GM19328 (cell line): ENCODE results near the gene XYLT1.

Source experiments
- ATAC-seq: cut with Tn5 transposase; IDR thresholded peaks from one replicate; pipeline ENCODE4 v1.9.1; 2021; ENCODE audit warnings: mild to moderate bottlenecking, moderate library complexity; ENCODE audit not compliant: unreplicated experiment

The XYLT1 gene

DNA sequence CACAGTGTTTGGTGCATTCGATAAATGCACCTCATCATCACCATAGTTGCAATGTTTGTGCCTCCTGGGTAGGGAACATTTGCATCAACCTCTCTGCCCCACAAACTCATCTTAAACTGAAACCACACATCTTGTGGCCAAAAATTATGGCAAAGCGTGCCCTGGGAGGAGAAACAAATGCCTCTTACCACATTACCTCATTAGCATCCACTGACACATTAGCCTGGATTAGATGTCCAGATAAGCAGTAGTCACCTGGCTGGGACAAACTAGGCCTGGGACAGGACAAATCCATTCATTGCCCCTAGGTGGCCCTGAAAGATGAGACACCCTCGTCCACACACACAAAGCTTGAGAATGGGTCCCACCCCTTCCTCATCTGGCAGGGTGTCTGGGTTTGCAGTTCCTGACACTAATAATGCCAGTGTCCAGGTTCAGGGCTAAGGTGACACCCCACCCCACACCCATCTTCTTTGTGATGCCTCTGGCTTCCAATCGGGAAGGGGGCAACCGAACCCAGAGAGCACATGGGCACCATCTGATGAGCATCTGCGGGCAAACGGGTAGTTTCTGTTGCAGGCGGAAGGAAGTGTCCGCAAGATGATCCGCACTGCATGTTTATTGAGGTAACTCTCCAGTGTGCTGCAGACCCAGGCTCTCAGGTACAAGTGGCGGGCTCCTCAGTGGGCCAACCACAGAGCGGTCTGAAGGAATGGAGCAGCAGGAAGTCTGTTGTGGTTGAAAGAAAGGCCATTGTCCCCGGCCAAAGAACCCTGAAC is 8.6 kb downstream of the XYLT1 start:
- ATAC-seq, result no peak

DNA sequence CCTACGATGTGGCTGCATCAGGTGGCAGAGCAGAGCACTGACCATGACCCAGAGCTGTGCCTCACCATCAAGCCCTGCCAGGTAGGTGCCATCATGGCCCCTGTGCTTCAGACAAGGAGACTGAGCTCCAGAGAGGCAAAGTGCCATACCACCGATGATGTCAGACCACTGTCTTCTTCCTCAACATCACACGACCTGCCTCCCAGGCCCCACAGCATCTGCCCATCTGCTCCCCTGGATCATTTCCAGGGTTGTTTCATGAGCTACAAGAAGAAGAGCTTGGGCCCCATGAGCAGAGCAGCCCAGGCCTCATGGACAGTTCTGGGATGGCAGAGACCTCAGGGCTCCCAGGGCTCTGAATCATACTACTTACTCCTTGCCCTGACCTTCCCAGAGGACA is 9.9 kb downstream of the XYLT1 start:
- no peak for ATAC-seq

DNA sequence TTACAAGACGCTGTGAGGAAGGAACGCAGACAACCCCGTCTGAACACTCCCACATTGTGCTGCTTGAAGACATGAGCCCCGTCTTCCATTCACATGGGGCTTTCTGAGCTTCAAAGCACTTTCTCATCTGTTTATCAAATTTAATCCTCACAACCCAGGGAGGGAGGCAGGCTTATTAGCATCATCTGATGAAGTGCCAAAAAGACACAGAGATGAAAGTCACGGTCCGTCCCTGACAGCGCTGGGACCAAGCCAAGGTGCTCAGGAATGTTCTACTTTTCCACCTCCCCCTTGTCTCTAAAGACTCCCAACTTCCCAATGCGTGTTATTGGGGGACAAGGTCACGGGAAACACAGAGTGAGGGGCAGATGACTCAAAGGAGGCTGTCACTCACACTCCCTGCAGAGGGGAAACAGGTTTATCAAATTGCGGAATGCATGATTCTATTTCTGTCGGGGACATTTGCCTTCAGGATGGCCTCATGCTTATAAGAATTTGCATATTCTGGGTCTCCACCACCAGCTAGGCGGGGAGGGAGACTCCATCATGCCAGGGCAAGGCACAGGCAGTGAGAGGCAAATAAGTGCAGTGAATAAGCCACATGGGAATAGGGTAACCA is 10.7 kb downstream of the XYLT1 start:
- ATAC-seq, result no peak

DNA sequence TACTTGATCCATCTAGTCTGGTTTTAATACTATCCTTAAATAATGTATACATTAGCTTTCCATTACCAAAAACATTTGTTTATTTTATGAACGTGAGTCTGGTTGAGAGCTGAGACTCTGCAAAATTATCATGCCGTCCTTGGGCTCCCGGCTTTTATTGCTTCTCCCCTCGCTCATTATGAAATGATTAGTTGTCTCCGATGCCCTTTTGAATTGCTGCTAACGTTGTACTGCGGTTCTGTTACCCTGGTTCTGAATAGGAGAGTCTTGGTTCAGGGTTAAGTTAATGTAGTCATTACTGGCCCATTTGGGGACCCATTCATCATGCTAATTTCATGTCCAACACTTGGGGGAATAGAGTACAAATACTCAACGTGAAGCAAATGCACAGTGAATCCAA is 12.8 kb downstream of the XYLT1 start:
- ATAC-seq, result no peak

DNA sequence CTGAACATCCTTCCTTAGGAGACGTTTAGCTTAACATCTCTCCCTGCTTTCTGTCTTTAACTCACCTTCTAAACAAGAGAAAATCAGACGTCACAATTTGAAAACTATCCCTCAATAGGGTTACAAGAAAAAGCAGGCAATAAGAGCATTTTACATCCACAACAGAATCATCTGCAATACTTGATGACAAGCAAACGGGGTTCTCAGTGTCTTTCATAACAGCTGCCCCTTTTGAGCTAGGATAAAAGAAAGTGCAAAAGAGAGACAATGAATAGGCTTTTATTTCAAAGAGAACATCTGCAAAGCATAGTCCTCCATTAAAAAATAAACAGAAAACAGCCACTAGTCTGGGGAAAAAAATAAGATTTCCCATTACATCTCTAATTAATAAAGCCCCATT is 13.2 kb downstream of the XYLT1 start:
- no peak for ATAC-seq

DNA sequence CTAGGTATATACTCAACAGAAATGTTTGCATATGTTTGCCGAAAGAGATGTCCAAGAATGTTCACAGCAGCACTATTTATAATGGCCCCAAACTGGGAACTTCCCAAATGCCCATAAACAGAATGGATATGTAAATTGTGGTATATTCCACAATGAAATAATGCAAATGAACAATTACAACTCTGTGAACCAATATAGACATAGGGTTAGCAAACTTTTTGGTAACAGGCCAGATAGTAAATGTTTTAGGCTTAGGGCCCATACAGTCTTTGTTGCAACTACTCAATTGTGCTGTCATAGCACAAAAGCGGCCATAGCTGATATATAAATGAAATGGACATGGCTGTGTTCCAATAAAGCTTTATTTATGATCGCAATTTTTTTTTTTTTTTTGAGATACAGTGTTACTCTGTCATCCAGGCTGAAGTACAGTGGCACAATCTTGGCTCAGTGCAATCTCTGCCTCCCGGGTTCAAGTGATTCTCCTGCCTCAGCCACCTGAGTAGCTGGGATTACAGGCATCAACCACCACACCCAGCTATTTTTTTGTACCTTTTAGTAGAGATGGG is 16.5 kb downstream of the XYLT1 start:
- no peak for ATAC-seq

DNA sequence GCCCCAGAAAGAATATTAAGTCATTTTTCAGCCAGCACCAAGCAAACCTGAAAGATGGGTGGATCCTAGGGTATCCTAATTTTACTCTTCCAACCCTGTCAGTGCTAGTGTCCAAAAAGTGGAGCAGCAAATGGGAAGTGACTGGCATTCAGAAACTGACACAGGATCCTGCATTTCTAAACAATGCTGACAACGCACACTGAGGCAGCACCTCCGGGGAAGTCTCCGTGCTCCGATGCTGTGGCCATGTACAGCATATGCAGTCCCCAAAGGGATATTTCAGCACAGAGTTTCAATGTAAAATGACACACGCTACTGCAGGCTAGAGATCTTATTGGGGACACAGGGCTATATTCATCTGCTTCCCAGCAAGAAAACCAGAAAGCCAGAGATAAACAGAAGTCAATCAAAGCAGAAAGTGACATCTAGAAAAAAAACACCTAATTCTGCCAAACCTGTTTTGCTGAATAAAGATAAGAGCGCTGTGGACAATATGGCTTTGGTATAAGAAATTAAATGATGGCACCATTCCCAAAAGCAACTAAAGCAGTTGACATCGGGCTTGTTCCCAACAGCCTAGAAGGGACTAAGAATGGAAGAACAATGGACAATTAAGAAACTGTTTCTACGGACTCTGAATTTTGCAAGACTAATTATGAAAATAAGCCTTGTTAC is 17.3 kb downstream of the XYLT1 start:
- ATAC-seq, result no peak

DNA sequence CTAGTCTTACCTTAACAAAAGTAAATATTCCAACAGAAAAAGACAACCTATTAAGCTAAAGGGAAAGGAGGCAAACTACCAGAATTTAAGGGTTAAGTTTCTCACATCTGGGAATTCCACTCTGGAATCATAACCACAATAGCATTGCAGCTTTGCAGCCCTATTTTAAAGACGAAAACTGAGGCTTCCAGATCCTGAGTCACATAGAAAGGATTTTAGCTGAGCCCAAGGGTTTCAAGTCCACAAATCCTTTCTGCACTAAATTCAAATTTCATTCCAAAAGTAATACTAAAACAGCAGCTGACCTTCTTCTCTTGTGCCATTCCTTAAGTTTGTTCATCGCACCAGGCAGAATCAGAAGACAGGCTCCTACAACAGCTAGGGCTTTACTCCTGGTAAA is 17.8 kb downstream of the XYLT1 start:
- ATAC-seq, result no peak

DNA sequence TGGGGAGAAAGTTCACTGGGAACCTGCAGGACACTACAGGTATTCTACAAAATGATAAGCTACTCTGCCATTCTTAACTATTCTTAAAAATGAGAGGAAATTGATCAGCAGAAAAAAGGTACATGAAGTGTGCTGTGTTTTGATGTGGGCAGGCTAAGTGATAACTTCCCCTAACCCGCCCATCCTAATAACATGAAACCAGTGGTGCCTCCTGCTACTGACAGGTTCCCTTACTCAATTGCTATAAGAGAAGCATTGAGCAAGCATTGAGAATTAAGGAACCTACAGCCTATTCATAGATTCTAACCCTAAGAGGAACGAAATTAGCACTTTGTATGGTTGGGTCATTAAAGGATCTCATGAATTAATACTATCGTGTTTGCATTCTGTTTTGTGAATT is 18.9 kb downstream of the XYLT1 start:
- no peak for ATAC-seq

DNA sequence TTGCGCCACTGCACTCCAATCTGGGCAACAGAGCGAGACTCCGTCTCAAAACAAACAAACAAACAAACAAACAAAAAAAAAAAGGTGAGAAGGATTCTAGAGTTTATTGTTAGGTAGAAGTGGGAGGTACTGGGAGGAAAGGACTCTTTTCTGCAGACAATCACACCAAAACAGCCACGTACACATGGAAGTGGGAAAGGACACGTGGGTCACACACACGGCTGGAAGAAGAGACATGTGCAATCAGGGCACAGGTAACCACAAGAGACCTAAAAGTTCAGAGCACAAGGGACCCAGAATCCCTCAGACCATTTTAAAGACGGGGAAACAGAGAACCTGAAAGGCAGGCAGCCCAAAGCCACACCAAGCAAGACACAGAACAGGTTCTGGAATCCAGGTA is 20.5 kb downstream of the XYLT1 start:
- no peak for ATAC-seq

DNA sequence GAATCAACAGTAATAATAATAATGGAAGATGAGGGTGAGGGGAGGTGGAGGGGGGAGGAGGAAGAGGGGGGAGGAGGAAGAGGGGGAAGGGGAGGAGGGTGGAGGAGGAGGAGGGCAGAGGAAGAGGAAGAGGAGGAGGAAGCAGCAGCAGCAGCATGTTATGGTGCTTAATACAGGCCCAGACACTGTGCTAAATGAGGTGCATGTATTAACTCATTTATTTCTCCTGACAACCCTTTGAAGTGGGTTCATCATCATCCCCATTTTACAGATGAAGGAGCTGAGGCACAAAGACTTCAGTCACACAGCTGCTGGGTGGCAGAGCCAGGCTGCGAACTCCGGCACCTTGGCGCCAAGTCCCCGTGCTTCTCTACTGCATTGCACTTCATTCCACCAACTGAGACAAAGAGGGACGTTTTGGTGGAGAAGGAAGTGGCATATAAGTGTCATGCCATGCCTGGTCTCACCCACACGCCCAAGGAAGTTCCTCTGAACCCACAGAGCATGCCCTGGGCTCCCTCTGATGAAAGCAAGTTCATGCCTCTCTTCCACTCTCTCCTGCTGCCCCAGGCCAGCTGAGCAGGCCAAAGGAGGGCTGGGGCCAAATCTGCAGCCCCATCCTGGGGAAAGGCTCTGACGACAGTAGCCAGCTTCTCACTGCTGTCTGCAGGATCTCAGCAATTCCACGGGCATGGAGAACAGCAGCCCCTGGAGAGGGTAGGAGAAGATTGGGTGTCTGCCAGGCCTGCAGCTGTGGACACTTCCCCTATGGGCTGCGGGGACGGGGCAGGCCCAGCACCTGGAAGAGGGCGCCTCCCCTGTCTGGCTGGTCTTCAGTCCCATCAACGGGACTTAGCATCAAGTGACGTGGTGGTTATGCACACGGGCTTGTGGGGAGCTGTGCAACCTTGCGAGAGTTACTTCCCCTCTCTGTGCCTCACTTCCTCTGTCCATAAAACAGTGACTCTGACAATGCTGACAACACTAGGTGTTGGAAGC is 21.8 kb downstream of the XYLT1 start:
- peak; percentile 64 for ATAC-seq

DNA sequence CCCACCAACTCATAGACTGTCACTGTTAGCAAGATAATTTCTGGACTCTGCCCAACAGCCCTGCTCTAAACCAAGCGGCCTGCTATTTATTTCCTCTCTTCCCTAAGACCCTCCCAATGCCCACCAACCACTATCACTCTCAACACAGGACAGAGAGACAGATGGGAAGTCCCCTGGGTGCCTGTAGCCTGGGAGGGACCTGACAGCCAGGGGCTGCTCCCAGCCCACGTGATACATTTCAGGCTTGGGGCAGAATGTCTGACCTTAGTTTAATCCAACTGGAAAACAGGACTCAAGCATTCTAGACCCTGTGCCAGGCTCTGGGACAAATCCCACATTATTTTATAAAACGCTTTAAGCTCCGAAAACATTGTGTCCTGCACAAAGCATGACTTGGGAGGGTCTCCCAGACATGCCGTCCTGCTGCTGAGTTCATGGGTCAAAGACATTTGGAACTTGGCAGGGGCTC is 23.6 kb downstream of the XYLT1 start:
- ATAC-seq, result no peak

DNA sequence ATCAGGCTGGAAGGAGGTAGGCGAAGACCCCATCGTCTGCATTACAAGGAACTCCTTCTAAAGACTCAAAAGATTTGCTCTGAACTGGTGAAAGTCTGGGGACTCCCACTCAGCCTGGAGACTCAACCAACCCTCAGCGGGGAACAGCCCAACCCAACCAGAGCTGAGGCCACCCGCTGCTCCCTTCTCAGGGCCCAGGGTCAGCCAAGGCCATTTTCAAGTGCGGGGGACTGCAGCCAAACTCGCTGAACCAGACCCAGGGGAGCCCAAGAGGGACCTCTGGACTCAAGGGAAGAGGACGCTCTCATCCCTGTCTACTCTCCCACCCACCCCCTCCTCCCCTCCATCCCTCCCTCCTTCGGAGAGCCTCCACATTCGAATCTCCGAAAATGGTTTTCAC is 24.1 kb downstream of the XYLT1 start:
- no peak for ATAC-seq

DNA sequence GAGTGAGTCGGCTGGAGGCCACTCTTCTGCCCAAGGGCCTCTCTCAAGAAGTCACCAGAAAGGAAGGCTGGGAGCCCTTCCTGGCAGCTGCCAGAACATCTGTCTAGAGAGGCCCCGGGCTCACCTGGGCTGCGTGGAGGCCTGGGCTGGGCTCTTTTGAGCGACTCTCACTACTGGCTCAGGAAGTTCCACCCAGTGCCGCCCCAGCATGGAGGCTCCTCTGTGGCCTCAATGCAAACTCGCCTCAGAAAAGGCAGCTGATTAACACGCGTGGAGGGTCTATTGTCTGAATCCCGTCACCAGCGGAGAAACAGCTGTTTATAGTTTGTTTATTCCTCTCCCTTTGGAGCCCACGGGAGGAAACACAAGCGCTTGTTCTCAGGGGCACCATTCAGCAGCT is 25.3 kb downstream of the XYLT1 start:
- ATAC-seq, result no peak

DNA sequence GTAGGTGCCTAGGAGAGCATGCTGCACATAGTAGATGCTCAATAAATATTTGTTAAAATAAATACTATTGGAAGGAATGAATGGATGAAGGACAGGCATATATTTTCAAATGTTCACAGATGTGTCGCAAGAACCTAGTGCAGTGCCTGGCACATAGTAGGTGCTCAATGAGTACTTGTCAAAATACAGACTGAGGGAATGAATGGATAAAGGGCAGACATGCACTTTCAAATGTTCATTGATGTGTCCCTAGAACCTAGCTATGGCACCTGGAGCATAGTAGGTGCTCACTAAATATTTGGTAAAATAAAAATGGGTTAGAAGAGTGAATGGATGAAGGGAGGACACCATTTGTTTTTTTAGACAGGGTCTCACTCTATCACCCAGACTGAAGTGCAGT is 26.1 kb downstream of the XYLT1 start:
- ATAC-seq, result no peak

DNA sequence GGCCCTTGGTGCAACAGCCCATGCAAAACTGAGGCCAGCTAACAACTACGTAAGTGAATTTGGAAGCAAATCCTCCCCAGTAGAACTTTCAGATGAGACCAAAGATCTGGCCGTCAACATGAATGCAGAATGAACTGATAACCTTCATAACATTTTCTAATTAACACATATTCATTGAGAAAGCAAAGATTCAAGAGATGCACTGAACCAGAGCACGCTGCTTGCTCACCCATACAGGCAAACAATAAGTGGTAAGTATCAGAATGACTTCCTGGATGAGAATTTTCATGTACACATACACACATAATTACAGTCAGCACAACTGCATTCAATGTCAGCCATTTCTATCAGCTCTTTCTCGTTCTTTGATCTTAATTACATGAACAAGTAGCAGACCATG is 30.6 kb downstream of the XYLT1 start:
- no peak for ATAC-seq

DNA sequence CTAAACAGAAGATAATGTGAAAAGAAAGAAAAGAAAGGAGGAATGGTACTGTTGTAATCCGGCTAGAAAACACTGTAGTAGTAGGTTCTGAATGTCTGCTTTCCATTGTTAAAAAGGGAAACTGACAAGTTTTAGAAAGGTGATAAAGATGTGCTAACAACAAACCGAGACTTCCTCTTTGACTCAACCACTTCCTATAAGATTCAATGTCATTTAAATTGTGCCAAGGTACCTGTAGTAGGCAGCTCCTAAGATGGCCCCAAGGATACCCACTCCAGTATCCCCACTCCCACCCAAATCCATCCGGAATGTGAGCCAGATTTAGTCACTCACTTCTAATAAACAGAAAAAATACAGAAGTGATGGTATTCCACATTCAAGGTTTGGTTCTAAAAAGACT is 31.2 kb downstream of the XYLT1 start:
- ATAC-seq, result no peak

DNA sequence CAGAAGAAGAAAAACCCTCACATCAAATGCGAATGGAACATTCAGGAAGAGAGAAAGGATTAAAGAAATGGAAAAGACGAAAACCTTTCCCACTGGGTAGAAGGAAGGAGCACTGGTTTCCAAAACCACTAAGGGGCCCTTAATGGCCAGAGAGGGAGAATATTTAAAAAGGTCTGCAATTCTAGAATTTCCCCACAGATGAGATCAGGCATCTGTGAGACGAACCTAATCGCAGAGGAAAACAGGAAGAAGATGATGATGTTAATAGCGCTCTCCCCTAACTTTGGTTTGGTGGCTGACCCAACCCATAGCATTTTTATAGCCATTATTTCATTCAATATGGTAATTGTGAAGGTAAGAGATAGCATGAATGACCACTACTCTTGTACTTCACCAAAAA is 32.8 kb downstream of the XYLT1 start:
- no peak for ATAC-seq

DNA sequence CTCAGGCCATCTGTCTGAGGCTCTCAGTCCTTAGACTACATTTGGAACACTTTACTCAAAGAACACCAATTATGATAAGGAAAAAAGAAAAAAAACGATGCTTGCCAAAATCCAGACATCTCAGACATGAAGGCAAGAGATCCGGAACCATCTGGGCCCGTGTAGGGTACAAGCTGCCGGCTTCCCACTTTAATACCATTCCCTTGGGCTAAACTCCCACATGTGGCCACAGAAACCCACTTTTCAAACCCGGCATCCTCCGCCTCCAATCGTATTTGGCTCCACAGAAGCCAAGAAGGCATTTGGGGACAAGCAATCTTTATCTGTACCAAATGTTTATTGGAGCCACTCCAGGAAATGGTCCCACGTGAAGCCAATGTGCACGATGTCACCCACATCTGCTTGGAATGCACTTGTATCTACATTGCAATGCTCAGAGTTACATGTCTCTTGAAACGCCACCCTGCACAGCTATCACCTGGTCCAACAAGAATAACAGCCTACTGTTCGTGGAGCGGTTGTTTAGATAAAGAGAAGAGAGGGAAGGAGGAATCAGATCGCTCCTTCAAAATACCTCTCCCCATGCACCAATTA is 33.5 kb downstream of the XYLT1 start:
- ATAC-seq, result no peak

DNA sequence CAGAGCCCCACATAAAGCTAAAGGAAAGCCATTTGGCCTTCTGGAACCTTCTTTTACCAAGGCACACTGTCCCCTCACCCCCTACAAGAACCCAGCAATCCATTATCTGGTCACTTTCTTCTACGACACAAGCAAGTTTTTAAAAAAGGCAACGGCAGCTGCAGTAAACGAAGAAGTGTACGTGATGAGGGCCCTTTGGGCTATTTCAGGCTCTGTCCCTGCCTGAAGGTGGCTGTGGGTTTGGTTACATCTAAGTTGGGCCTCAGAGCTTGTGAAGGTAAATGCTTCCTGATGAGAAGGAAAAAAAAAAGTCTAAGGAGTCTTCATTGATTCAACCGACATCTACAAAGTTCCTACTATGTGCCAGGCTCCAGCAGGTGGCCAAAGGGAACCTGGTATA is 35.4 kb downstream of the XYLT1 start:
- ATAC-seq, result no peak
